A549 (cell line): ENCODE results near the gene POMGNT2. TPM values are rescaled to one million over a fixed set of nuclear protein-coding genes. Genes with fewer than 3 reads are reported as not detected.

Experiments used
- ATAC-seq, 2 experiments: fragments of 200-7000 bp in 1 of 2; fragments of >200 bp in 1 of 2; cut with Nextera tagmentation in 1 of 2; cut with Tn5 transposase in 1 of 2; 3 replicates each; pipeline versions ENCODE4 v1.8.0 to v1.9.1; 2018 to 2020; ENCODE audit warnings: mild to moderate bottlenecking in 1 of 2, moderate library complexity in 1 of 2
- CTCF ChIA-PET: fragments of 300-600 bp; sonication (Branson Sonifier 250); formaldehyde crosslinking; extraction: SDS; loops from one replicate; lab custom pipeline; 2021; ENCODE audit warnings: antibody characterized with exemption, inconsistent platforms; lab: Yijun Ruan, JAX
- POLR2A ChIA-PET: fragments of 350-600 bp; formaldehyde crosslinking; extraction: SDS; loops from one replicate; lab custom pipeline; 2021; ENCODE audit warnings: antibody characterized with exemption, inconsistent platforms; lab: Yijun Ruan, JAX
- DNase-seq, 2 experiments: peaks; one replicate each; pipeline versions ENCODE4 v3.0.0 to v3.0.0-alpha.2; 2011 to 2016; ENCODE audit warnings: low read depth in 1 of 2, low spot score in 1 of 2
- FAIRE-seq: peaks from 2 replicates; lab custom pipeline; 2011; peaks lifted over from hg19 to GRCh38; lab: Jason Lieb, UNC
- H3K27ac ChIP-seq, 2 experiments: fragments of >200 bp; sonication (Bioruptor Twin); formaldehyde crosslinking; 3 replicates each; pipeline ENCODE4 v1.5.1; 2016 to 2017
- H3K4me1 ChIP-seq: fragments of >200 bp; sonication (Bioruptor Twin); formaldehyde crosslinking; 3 replicates; pipeline ENCODE4 v1.6.1; 2016
- H3K4me2 ChIP-seq: fragments of >200 bp; sonication (Bioruptor Twin); formaldehyde crosslinking; 3 replicates; pipeline ENCODE4 v1.6.1; 2016
- H3K4me3 ChIP-seq: fragments of >200 bp; sonication (Bioruptor Twin); formaldehyde crosslinking; 3 replicates; pipeline ENCODE4 v1.5.1; 2016
- H3K9me3 ChIP-seq: fragments of >200 bp; sonication (Bioruptor Twin); formaldehyde crosslinking; 3 replicates; pipeline ENCODE4 v1.6.1; 2016
- CBX8 ChIP-seq: fragments of 200-600 bp; sonication (generic); IDR thresholded peaks from 2 replicates; pipeline ENCODE4 v1.6.1; 2016
- EHMT2 ChIP-seq: fragments of 200-600 bp; sonication (generic); IDR thresholded peaks from 2 replicates; pipeline ENCODE4 v1.6.1; 2016; ENCODE audit warnings: antibody characterized with exemption, low read depth, mild to moderate bottlenecking, moderate library complexity
- EP300 ChIP-seq, 2 experiments: fragments of >200 bp; sonication (Bioruptor Twin); formaldehyde crosslinking; IDR thresholded peaks; 2 replicates in 1 of 2; 3 replicates in 1 of 2; pipeline ENCODE4 v1.6.1; 2016 to 2017
- GATA3 ChIP-seq: IDR thresholded peaks from 2 replicates; pipeline ENCODE4 v1.6.1; 2012; ENCODE audit warnings: borderline replicate concordance
- HMGXB4 ChIP-seq: fragments of 250-450 bp; sonication (Bioruptor Pico); IDR thresholded peaks from 2 replicates; pipeline ENCODE4 v1.5.0; 2021; ENCODE audit warnings: mild to moderate bottlenecking, moderate library complexity, borderline replicate concordance
- HOXB13 ChIP-seq: fragments of 250-450 bp; sonication (Bioruptor Pico); IDR thresholded peaks from 2 replicates; pipeline ENCODE4 v1.5.0; 2020; ENCODE audit warnings: low read depth, mild to moderate bottlenecking, moderate library complexity
- JUNB ChIP-seq: fragments of >200 bp; sonication (Bioruptor Twin); formaldehyde crosslinking; IDR thresholded peaks from 2 replicates; pipeline ENCODE4 v1.6.1; 2016
- KDM5A ChIP-seq: fragments of 200-600 bp; sonication (generic); IDR thresholded peaks from 2 replicates; pipeline ENCODE4 v1.6.1; 2016; ENCODE audit warnings: antibody characterized with exemption, mild to moderate bottlenecking
- MAX ChIP-seq: IDR thresholded peaks from 2 replicates; pipeline ENCODE4 v1.6.1; 2012
- MYC ChIP-seq: IDR thresholded peaks from 2 replicates; pipeline ENCODE4 v1.6.1; 2012; ENCODE audit warnings: mild to moderate bottlenecking, inconsistent platforms, low read length, improper control_type of control experiment, borderline replicate concordance
- NPAS2 ChIP-seq: fragments of 250-450 bp; sonication (Bioruptor Pico); IDR thresholded peaks from 2 replicates; pipeline ENCODE4 v1.8.0; 2022; ENCODE audit warnings: mild to moderate bottlenecking, moderate library complexity, borderline replicate concordance
- NR3C1 ChIP-seq: fragments of >200 bp; sonication (Bioruptor Twin); formaldehyde crosslinking; IDR thresholded peaks from 3 replicates; pipeline ENCODE4 v1.6.1; 2017
- PBX3 ChIP-seq: IDR thresholded peaks from 2 replicates; pipeline ENCODE4 v1.6.1; 2012
- RARB ChIP-seq: fragments of 250-450 bp; sonication (Bioruptor Pico); IDR thresholded peaks from 2 replicates; pipeline ENCODE4 v1.8.0; 2021; ENCODE audit warnings: mild to moderate bottlenecking, moderate library complexity
- SMC3 ChIP-seq: fragments of >200 bp; sonication (Bioruptor Twin); formaldehyde crosslinking; IDR thresholded peaks from 3 replicates; pipeline ENCODE4 v1.6.1; 2018; ENCODE audit warnings: inconsistent platforms
- TFCP2L1 ChIP-seq: fragments of 250-450 bp; sonication (Bioruptor Pico); IDR thresholded peaks from 2 replicates; pipeline ENCODE4 v1.5.0; 2021; ENCODE audit warnings: mild to moderate bottlenecking
- TP53 ChIP-seq: fragments of 250-450 bp; sonication (Bioruptor Pico); IDR thresholded peaks from 2 replicates; pipeline ENCODE4 v1.5.0; 2021; ENCODE audit warnings: mild to moderate bottlenecking, moderate library complexity
- ZC3H11A ChIP-seq: fragments of 450-650 bp; IDR thresholded peaks from 2 replicates; pipeline ENCODE4 v1.6.1; 2014; ENCODE audit warnings: antibody characterized with exemption, mild to moderate bottlenecking
- ZFP36 ChIP-seq: fragments of 450-650 bp; IDR thresholded peaks from 2 replicates; pipeline ENCODE4 v1.6.1; 2014; ENCODE audit warnings: borderline replicate concordance; ENCODE audit not compliant: partially characterized antibody
- ZSCAN20 ChIP-seq: fragments of 250-450 bp; sonication (Bioruptor Pico); IDR thresholded peaks from 2 replicates; pipeline ENCODE4 v1.8.0; 2022; ENCODE audit warnings: mild to moderate bottlenecking, moderate library complexity
- WGBS: methylation state at CpG from one replicate; pipeline ENCODE4 v1.1.6; 2017; ENCODE audit errors: missing lambda C conversion rate; 5-methylcytosine and 5-hydroxymethylcytosine counted together
- polyA plus RNA-seq, 4 experiments: library from polyadenylated mRNA; depleted of rRNA in 3 of 4; stranded (reverse); fragments of >200 nt; fragmentation: RNase III in 1 of 4; extraction: RNeasy Plus Mini Kit Qiagen cat#74134 plus additional on column Dnase treatment in 1 of 4; gene quantifications; 2 replicates in 3 of 4; 3 replicates in 1 of 4; pipeline ENCODE4 v1.2.3, GENCODE V29; 2011 to 2017
- TF ChIP-seq, protein P1 (sequence below): fragments of >200 bp; sonication (Bioruptor Twin); formaldehyde crosslinking; IDR thresholded peaks from 3 replicates; pipeline ENCODE4 v1.6.1; 2016
- TF ChIP-seq, protein P2 (sequence below): fragments of 200-600 bp; sonication (generic); IDR thresholded peaks from 2 replicates; pipeline ENCODE4 v1.6.1; 2016; ENCODE audit warnings: antibody characterized with exemption, mild to moderate bottlenecking, moderate library complexity

The POMGNT2 gene
- polyA plus RNA-seq, 2 of the 4 experiments (the other 2 are of a cell fraction), result 7.9 to 9.6 TPM

DNA sequence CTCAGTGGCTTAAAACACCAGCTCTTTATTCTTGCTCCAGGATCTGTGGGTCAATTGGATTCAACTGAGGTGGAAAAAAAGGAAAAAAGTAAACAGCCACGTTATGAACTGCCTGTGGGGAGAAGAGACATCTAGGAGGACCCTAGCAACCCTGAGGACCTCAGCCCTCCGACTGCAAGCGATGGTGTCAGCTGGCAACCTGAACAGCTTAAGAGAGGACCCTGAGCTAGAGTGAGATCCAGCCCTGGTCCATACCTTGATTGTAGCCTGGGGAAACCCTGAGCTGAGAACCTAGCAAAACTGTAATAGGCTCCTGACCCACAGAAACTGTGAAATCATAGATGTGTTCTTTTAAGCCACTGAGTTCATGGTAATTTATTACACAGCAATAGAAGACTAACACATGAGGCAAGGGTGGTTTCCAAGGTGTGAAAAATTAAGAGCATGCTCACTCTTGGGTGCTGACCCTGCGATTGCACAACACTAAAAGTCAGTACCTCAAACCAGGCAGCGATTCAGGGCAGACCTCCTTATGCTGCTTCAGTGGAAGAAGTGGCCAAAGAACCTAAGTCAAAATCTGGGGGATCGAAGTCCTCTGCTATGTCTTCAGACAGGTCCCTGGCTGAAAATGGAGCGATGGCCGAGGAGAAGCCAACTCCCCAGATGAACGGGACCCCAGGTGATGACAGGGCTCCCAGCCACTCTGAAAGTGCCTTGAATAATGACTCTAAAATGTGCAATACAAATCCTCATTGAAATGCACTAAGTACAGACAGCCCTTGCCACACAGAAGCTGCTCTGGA lies 69.1 kb downstream of the POMGNT2 start:
- WGBS, result 14% methylated on average over 9 of the region's 9 CpGs
- FAIRE-seq, result no peak

DNA sequence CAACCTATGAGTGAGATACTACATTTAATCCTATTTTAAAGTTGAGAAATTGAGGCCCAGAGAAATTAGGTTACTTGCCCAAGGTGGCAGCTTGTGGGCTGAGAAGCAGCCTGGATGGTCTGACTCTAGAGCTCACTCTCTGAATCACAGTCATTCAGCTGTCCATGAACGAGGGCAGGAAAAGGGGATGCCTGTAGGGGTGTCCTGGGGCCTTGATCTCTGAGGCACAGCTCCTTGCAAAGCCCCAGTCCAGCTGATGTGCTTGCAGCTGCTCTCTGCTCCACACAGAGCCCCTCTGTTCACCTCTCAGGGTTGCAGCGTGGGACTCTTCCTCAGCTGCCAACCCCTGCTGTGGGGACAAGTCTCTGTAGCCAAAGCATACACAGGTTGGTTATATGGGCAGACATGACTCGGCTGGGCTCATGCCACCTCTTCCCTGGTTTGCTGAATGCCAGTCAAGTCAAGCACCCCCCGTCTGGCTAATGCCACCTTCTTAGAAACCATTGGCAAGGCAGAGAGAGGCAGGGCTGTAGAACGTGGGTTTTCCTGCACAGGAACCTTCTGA lies 70.0 kb downstream of the POMGNT2 start:
- H3K27ac ChIP-seq, result no peak overlapping the region
- WGBS, result 0% methylated on average over 4 of the region's 5 CpGs
- no peak overlapping the region for H3K4me2 ChIP-seq
- TF ChIP-seq ZFP36, result no peak
- no peak for TF ChIP-seq HMGXB4 (CRISPR knock-in tag)
- no peak overlapping the region for H3K4me3 ChIP-seq
- ATAC-seq, result no peak; a peak in 1 of 6 replicates
- H3K9me3 ChIP-seq, result no peaks in the 10 kb centered on the region
- no peaks in the 10 kb centered on the region for H3K4me1 ChIP-seq
- CTCF ChIA-PET, result no interaction called here
- POLR2A ChIA-PET, result no interaction called here
- no peak for DNase-seq
- FAIRE-seq, result no peak

More for the DNA sequence above, 69.1 kb downstream of the POMGNT2 start:
- Histone ChIP-seq H3K9me3 (no peaks in the 10 kb centered on the region), H3K4me3 (no peak overlapping the region), H3K4me2 (no peak overlapping the region), H3K4me1 (no peaks in the 10 kb centered on the region), H3K27ac (no peak overlapping the region)
- ATAC-seq (no peak), DNase-seq (no peak)
- ChIA-PET POLR2A (no interaction called here), CTCF (no interaction called here)
- TF ChIP-seq KDM5A (no peak), NPAS2 (no peak), NR3C1 (no peak), EHMT2 (no peak), JUNB (no peak), HOXB13 (CRISPR knock-in tag) (no peak), EP300 (IDR thresholded peaks at IDR 0.05) (no peak), SMC3 (no peak), ZC3H11A (no peak), CBX8 (no peak), PBX3 (no peak), MYC (no peak), RARB (no peak), TFCP2L1 (CRISPR knock-in tag) (no peak), TP53 (CRISPR knock-in tag) (no peak), MAX (no peak), GATA3 (no peak), ZSCAN20 (no peak)
- TF ChIP-seq, protein P1, sequence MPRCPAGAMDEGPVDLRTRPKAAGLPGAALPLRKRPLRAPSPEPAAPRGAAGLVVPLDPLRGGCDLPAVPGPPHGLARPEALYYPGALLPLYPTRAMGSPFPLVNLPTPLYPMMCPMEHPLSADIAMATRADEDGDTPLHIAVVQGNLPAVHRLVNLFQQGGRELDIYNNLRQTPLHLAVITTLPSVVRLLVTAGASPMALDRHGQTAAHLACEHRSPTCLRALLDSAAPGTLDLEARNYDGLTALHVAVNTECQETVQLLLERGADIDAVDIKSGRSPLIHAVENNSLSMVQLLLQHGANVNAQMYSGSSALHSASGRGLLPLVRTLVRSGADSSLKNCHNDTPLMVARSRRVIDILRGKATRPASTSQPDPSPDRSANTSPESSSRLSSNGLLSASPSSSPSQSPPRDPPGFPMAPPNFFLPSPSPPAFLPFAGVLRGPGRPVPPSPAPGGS, result no peak
- TF ChIP-seq, protein P2, sequence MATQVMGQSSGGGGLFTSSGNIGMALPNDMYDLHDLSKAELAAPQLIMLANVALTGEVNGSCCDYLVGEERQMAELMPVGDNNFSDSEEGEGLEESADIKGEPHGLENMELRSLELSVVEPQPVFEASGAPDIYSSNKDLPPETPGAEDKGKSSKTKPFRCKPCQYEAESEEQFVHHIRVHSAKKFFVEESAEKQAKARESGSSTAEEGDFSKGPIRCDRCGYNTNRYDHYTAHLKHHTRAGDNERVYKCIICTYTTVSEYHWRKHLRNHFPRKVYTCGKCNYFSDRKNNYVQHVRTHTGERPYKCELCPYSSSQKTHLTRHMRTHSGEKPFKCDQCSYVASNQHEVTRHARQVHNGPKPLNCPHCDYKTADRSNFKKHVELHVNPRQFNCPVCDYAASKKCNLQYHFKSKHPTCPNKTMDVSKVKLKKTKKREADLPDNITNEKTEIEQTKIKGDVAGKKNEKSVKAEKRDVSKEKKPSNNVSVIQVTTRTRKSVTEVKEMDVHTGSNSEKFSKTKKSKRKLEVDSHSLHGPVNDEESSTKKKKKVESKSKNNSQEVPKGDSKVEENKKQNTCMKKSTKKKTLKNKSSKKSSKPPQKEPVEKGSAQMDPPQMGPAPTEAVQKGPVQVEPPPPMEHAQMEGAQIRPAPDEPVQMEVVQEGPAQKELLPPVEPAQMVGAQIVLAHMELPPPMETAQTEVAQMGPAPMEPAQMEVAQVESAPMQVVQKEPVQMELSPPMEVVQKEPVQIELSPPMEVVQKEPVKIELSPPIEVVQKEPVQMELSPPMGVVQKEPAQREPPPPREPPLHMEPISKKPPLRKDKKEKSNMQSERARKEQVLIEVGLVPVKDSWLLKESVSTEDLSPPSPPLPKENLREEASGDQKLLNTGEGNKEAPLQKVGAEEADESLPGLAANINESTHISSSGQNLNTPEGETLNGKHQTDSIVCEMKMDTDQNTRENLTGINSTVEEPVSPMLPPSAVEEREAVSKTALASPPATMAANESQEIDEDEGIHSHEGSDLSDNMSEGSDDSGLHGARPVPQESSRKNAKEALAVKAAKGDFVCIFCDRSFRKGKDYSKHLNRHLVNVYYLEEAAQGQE, result no peak
